ENCODE measurements around the gene SKP2.

DNA sequence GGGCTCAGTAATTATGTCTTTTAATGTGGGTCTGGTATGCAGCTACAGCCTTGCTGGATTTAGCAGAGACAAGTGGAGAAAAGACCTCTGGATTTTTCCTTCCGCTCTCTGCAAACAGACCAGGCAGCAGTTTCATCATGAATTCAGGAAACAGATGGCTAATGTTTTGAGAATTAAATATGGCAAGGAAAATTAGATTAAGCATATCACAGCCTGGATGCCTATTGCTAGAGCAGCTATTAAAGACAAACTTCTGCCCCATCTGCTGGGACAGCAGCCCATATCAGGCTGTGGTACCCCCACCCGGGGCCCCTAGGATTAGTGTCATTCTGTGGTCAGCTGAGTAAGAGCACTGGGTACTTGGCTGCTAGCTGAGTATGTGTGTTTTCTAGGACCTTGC is 6.2 kb downstream of the SKP2 start:
- no peak for TF ChIP-seq POLR2A (IDR thresholded peaks at IDR 0.05; ENCODE audit: low read depth, low read length)
- TF ChIP-seq POLR2AphosphoS5 (IDR thresholded peaks at IDR 0.05; ENCODE audit: low read depth, low read length), result no peak
- no peak for TF ChIP-seq TAF1 (IDR thresholded peaks at IDR 0.05; ENCODE audit: borderline replicate concordance, low read depth, low read length)
